GM23248 (cell line): ENCODE measurements around the gene ERC2.

Source experiments
- EZH2 ChIP-seq: fragments of 200-600 bp; sonication (generic); IDR thresholded peaks from 2 replicates; pipeline ENCODE4 v1.6.1; 2018; ENCODE audit warnings: antibody characterized with exemption, mild to moderate bottlenecking; ENCODE audit not compliant: insufficient read depth, poor library complexity, severe bottlenecking
- EZH2phosphoT487 ChIP-seq: fragments of 200-600 bp; sonication (generic); IDR thresholded peaks from 2 replicates; pipeline ENCODE4 v1.6.1; 2018; ENCODE audit warnings: antibody characterized with exemption, moderate library complexity, mild to moderate bottlenecking, low read depth; ENCODE audit not compliant: insufficient read depth

GRCh38 chr3:56453011-56453410 lies 15.3 kb downstream of the ERC2 start:
- no peak for TF ChIP-seq EZH2
- TF ChIP-seq EZH2phosphoT487, result no peak
